ENCODE data around the gene ANGPTL5. TPM values are rescaled to one million over a fixed set of nuclear protein-coding genes. Genes with fewer than 3 reads are reported as not detected.

Gene ANGPTL5
- total RNA-seq, 1 donor from 2014 or later = not detected

GRCh38 chr11:101945448-101945847, 29.1 kb upstream of the ANGPTL5 start:
- H3K27me3 Mint-ChIP-seq = no peaks in the 10 kb centered on the region
- no peaks in the 10 kb centered on the region for H3K4me1 Mint-ChIP-seq
- CTCF ChIA-PET = no interaction called here
- DNase-seq = no peak
- no peak overlapping the region for H3K27ac Mint-ChIP-seq
- no peaks in the 10 kb centered on the region for H3K9me3 Mint-ChIP-seq
- TF ChIP-seq CTCF (IDR thresholded peaks at IDR 0.05) = no peak
- intact Hi-C loops (cut with micrococcal nuclease) = no loop called here
- H3K36me3 Mint-ChIP-seq (ENCODE audit: low read depth) = no peaks in the 10 kb centered on the region
- ATAC-seq (ENCODE audit: low read depth) = no peak
- H3K4me3 Mint-ChIP-seq = no peak overlapping the region
- POLR2A ChIA-PET = no interaction called here

GRCh38 chr11:101944923-101945322, 28.6 kb upstream of the ANGPTL5 start:
- no peak for ATAC-seq (ENCODE audit: low read depth)
- ChIA-PET CTCF (no interaction called here), POLR2A (no interaction called here)
- intact Hi-C loops (cut with micrococcal nuclease) = no loop called here
- TF ChIP-seq CTCF (IDR thresholded peaks at IDR 0.05) = no peak
- no peak for DNase-seq
- Mint-ChIP-seq H3K27me3 (no peaks in the 10 kb centered on the region), H3K27ac (no peak overlapping the region), H3K4me3 (no peak overlapping the region), H3K9me3 (no peaks in the 10 kb centered on the region), H3K4me1 (no peaks in the 10 kb centered on the region), H3K36me3 (ENCODE audit: low read depth) (no peaks in the 10 kb centered on the region)

GRCh38 chr11:101940901-101941520, 24.7 kb upstream of the ANGPTL5 start:
- H3K36me3 Mint-ChIP-seq (ENCODE audit: low read depth) = no peaks in the 10 kb centered on the region
- H3K4me3 Mint-ChIP-seq = no peak overlapping the region
- no peak for ATAC-seq (ENCODE audit: low read depth)
- no peaks in the 10 kb centered on the region for H3K9me3 Mint-ChIP-seq
- no peaks in the 10 kb centered on the region for H3K27me3 Mint-ChIP-seq
- no peak for DNase-seq
- no peak overlapping the region for H3K27ac Mint-ChIP-seq
- POLR2A ChIA-PET = no interaction called here
- CTCF ChIA-PET = no interaction called here
- no peak for TF ChIP-seq CTCF (IDR thresholded peaks at IDR 0.05)
- intact Hi-C loops (cut with micrococcal nuclease) = no loop called here
- H3K4me1 Mint-ChIP-seq = no peaks in the 10 kb centered on the region

DNA sequence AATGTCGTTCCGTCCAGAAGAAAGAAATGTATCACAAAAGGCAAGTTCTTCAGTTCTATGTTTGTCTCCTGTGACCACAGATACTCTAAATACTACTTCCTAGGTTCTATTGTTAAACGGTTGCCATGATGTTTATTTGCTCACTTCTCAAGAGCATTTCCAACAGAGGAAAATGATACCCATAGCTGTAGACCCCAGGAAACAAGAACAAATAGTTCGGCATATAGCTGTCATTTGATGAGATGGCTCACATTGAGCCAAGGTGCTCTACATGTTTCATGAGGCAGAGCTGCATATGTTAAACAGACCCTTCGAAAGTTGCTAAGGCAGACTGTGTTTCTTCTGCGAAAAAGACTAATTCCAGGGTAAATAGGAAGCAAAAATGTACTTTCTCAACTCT, 15.4 kb upstream of the ANGPTL5 start:
- Mint-ChIP-seq H3K4me3 (no peak overlapping the region), H3K36me3 (ENCODE audit: low read depth) (no peaks in the 10 kb centered on the region), H3K27me3 (no peaks in the 10 kb centered on the region), H3K9me3 (peaks cover 2% of the 10 kb centered on the region), H3K27ac (no peak overlapping the region), H3K4me1 (no peaks in the 10 kb centered on the region)
- intact Hi-C loops (cut with micrococcal nuclease) = no loop called here
- ChIA-PET CTCF (interaction anchor here (1.1 kb wide), 1 partner anchor 18 kb away, joined by 3 read pairs; no protein-coding TSS in a partner anchor), POLR2A (no interaction called here)
- ATAC-seq (ENCODE audit: low read depth) = no peak
- no peak for DNase-seq
- TF ChIP-seq CTCF (IDR thresholded peaks at IDR 0.05) = no peak

DNA sequence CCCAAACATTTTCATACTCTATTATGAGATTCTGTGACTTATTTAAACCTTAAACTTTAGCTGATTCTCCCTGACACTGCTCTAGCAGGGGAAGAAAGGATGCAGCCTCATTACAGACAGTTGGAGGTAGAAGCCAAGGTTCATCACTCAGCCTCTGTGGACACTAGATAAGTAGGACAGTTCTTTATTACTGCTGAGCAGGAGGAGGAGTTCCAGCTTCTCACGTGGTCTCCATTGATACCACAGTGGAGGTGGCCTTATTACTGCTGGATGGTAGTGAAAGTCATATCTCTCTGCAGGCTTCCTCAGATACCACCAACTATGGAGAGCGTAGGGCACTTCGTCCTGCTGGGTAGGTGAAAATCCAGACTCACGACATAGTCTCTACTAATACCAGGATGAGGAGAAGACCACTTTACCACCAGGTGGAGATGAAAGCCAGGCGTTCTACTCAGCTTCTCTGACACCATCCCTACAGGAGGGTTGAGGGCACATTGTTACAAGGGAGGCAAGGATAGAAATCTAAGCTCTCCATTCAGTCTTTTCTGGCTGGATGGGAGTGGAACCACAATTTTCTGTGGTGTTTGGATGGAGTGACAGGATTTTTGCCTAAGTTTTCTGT, 13.1 kb upstream of the ANGPTL5 start:
- DNase-seq (no peak), ATAC-seq (ENCODE audit: low read depth) (no peak)
- ChIA-PET CTCF (interaction anchor here (1.6 kb wide), 1 partner anchor 68 kb away, joined by 3 read pairs; no protein-coding TSS in a partner anchor), POLR2A (no interaction called here)
- Mint-ChIP-seq H3K27ac (no peak overlapping the region), H3K27me3 (no peaks in the 10 kb centered on the region), H3K4me1 (no peaks in the 10 kb centered on the region), H3K4me3 (no peak overlapping the region), H3K36me3 (ENCODE audit: low read depth) (no peaks in the 10 kb centered on the region), H3K9me3 (peaks cover 2% of the 10 kb centered on the region)
- TF ChIP-seq CTCF (IDR thresholded peaks at IDR 0.05) = no peak
- intact Hi-C loops (cut with micrococcal nuclease) = no loop called here
